ENCODE results near the gene CTBP2. TPM values are rescaled to one million over a fixed set of nuclear protein-coding genes. Genes with fewer than 3 reads are reported as not detected.

Gene CTBP2
- total RNA-seq, 1 donor from 2014 or later = 32.6 TPM

- DNase-seq (ENCODE audit: low spot score in 2 of 2) (no peak), FAIRE-seq (no peak)
These were observed 127.8 kb downstream of the CTBP2 start for GRCh38 chr10:125032474-125033020.

GRCh38 chr10:125030567-125031197 lies 129.7 kb downstream of the CTBP2 start:
- no peak for DNase-seq (ENCODE audit: low spot score in 2 of 2)
- FAIRE-seq = no peak

- DNase-seq (ENCODE audit: low spot score in 2 of 2) (no peak), FAIRE-seq (no peak)
These were observed 130.7 kb downstream of the CTBP2 start for GRCh38 chr10:125029584-125030242.

GRCh38 chr10:125027871-125028869 lies 132.2 kb downstream of the CTBP2 start:
- no peak for FAIRE-seq
- DNase-seq (ENCODE audit: low spot score in 2 of 2) = no peak

- FAIRE-seq (no peak), DNase-seq (ENCODE audit: low spot score in 2 of 2) (no peak)
These were observed 133.2 kb downstream of the CTBP2 start for GRCh38 chr10:125026974-125027735.

- DNase-seq (ENCODE audit: low spot score in 2 of 2) (no peak), FAIRE-seq (no peak)
These were observed 134.1 kb downstream of the CTBP2 start for GRCh38 chr10:125026036-125026931.

- DNase-seq (ENCODE audit: low spot score in 2 of 2) (no peak), FAIRE-seq (no peak)
These were observed 135.0 kb downstream of the CTBP2 start for GRCh38 chr10:125025341-125025740.

- FAIRE-seq = no peak
- DNase-seq (ENCODE audit: low spot score in 2 of 2) = no peak
These were observed 135.7 kb downstream of the CTBP2 start for GRCh38 chr10:125024497-125025234.

GRCh38 chr10:125023862-125024496 lies 136.4 kb downstream of the CTBP2 start:
- DNase-seq (ENCODE audit: low spot score in 2 of 2) = no peak

GRCh38 chr10:125023255-125023654 lies 137.1 kb downstream of the CTBP2 start:
- FAIRE-seq (no peak), DNase-seq (ENCODE audit: low spot score in 2 of 2) (no peak)

More at GRCh38 chr10:125023862-125024496, 136.4 kb downstream of the CTBP2 start:
- FAIRE-seq = no peak

GRCh38 chr10:125022671-125023070 lies 137.7 kb downstream of the CTBP2 start:
- DNase-seq (ENCODE audit: low spot score in 2 of 2) = no peak
- FAIRE-seq = no peak

- no peak for FAIRE-seq
- DNase-seq (ENCODE audit: low spot score in 2 of 2) = no peak
These were observed 138.5 kb downstream of the CTBP2 start for GRCh38 chr10:125021686-125022344.

- no peak for FAIRE-seq
These were observed 139.5 kb downstream of the CTBP2 start for GRCh38 chr10:125020871-125021270.

GRCh38 chr10:125020386-125020785 lies 140.0 kb downstream of the CTBP2 start:
- no peak for FAIRE-seq

More at GRCh38 chr10:125020871-125021270, 139.5 kb downstream of the CTBP2 start:
- DNase-seq (ENCODE audit: low spot score in 2 of 2) = no peak

GRCh38 chr10:125018576-125019143 lies 141.7 kb downstream of the CTBP2 start:
- FAIRE-seq (no peak), DNase-seq (ENCODE audit: low spot score in 2 of 2) (no peak)

More at GRCh38 chr10:125020386-125020785, 140.0 kb downstream of the CTBP2 start:
- no peak for DNase-seq (ENCODE audit: low spot score in 2 of 2)

- no peak for DNase-seq (ENCODE audit: low spot score in 2 of 2)
- FAIRE-seq = no peak
These were observed 142.6 kb downstream of the CTBP2 start for GRCh38 chr10:125017547-125018298.

All from frontal cortex (tissue), 4 donors.